GM12878 (cell line): ENCODE measurements around the gene ACSS1. TPM values are rescaled to one million over a fixed set of nuclear protein-coding genes. Genes with fewer than 3 reads are reported as not detected.
A peak's percentile ranks its signal among the peaks of the same experiment; 100 is the strongest.

ENCODE experiments used
- ATAC-seq: fragments of 200-7000 bp; cut with Tn5 transposase; 3 replicates; pipeline ENCODE4 v1.9.1; 2020; ENCODE audit warnings: mild to moderate bottlenecking, moderate library complexity
- BruUV-seq: library from RNA; stranded (reverse); fragments of 400-500 nt; replicated peaks from 2 replicates; lab custom pipeline; 2021; lab: Mats Ljungman, UMichigan
- CTCF ChIA-PET: fragments of 300-600 bp; sonication (Branson Sonifier 250); formaldehyde crosslinking; extraction: SDS; loops from one replicate; lab custom pipeline; 2021; ENCODE audit warnings: inconsistent platforms; lab: Yijun Ruan, JAX
- POLR2A ChIA-PET: fragments of 350-600 bp; formaldehyde crosslinking; extraction: SDS; loops from one replicate; lab custom pipeline; 2021; ENCODE audit warnings: inconsistent platforms; lab: Charles Lee
- RAD21 ChIA-PET: fragments of 300-600 bp; sonication (Branson Sonifier 250); formaldehyde crosslinking; loops from one replicate; lab custom pipeline; 2023; ENCODE audit warnings: antibody characterized with exemption; ENCODE audit not compliant: unreplicated experiment; lab: Charles Lee
- SMC1A ChIA-PET: fragments of 300-600 bp; sonication (Branson Sonifier 250); formaldehyde crosslinking; loops from one replicate; lab custom pipeline; 2023; ENCODE audit not compliant: unreplicated experiment, uncharacterized antibody; lab: Charles Lee
- DNase-seq: peaks from one replicate; pipeline ENCODE4 v3.0.0-alpha.2; 2011; ENCODE audit warnings: low read depth, low spot score
- FAIRE-seq: peaks from 3 replicates; lab custom pipeline; 2011; peaks lifted over from hg19 to GRCh38; lab: Jason Lieb, UNC
- H2AFZ ChIP-seq: 2 replicates; pipeline ENCODE4 v1.6.0; 2011; ENCODE audit warnings: low read depth, low read length, control low read depth; ENCODE audit not compliant: control insufficient read depth
- H3K27ac ChIP-seq: 2 replicates; pipeline ENCODE4 v1.5.1; 2011; ENCODE audit warnings: control low read depth; ENCODE audit not compliant: control insufficient read depth, insufficient read depth
- H3K27me3 ChIP-seq, 2 experiments: replicated peaks in 1 of 2; 2 replicates each; pipeline versions ENCODE4 v1.6.0 to v1.6.1; 2011; ENCODE audit warnings: low read length in 1 of 2; ENCODE audit not compliant: control insufficient read depth in 2 of 2, insufficient read depth in 2 of 2
- H3K36me3 ChIP-seq, 2 experiments: 2 replicates each; pipeline ENCODE4 v1.5.1; 2011; ENCODE audit warnings: low read length in 1 of 2; ENCODE audit not compliant: control insufficient read depth in 2 of 2, insufficient read depth in 2 of 2
- H3K4me1 ChIP-seq: 2 replicates; pipeline ENCODE4 v1.6.1; 2011; ENCODE audit warnings: mild to moderate bottlenecking, low read length, moderate library complexity, mixed read lengths; ENCODE audit not compliant: control insufficient read depth, insufficient read depth
- H3K4me2 ChIP-seq: 2 replicates; pipeline ENCODE4 v1.6.0; 2011; ENCODE audit warnings: control low read depth; ENCODE audit not compliant: control insufficient read depth, insufficient read depth
- H3K4me3 ChIP-seq: fragments of 200-600 bp; sonication (generic); 2 replicates; pipeline ENCODE4 v1.5.1; 2016
- H3K79me2 ChIP-seq: 2 replicates; pipeline ENCODE4 v1.6.0; 2011; ENCODE audit warnings: low read length; ENCODE audit not compliant: control insufficient read depth, insufficient read depth
- H3K9ac ChIP-seq: 2 replicates; pipeline ENCODE4 v1.8.0; 2011; ENCODE audit warnings: low read length, control low read depth, mixed read lengths; ENCODE audit not compliant: control insufficient read depth, insufficient read depth
- H3K9me3 ChIP-seq: replicated peaks from 3 replicates; pipeline ENCODE4 v1.5.1; 2011; ENCODE audit warnings: mild to moderate bottlenecking, low read length; ENCODE audit not compliant: control insufficient read depth, insufficient read depth
- H4K20me1 ChIP-seq: 2 replicates; pipeline ENCODE4 v1.6.0; 2011; ENCODE audit not compliant: control insufficient read depth, insufficient read depth
- BHLHE40 ChIP-seq, 2 experiments: fragments of 450-650 bp in 1 of 2; IDR thresholded peaks; 2 replicates each; pipeline ENCODE4 v1.6.1; 2011 to 2017; ENCODE audit warnings: low read depth in 2 of 2, borderline replicate concordance in 1 of 2, improper control_type of control experiment in 1 of 2, low read length in 1 of 2, mild to moderate bottlenecking in 1 of 2
- CTCF ChIP-seq, 3 experiments: IDR thresholded peaks in 2 of 3; conservative IDR thresholded peaks in 1 of 3; 2 replicates each; pipeline ENCODE4 v1.5.1; 2011; ENCODE audit warnings: low read depth in 3 of 3, low read length in 3 of 3, mild to moderate bottlenecking in 3 of 3, control low read depth in 2 of 3, moderate library complexity in 2 of 3, inconsistent platforms in 1 of 3, mixed read lengths in 1 of 3; ENCODE audit not compliant: control insufficient read depth in 2 of 3, insufficient read depth in 1 of 3; ENCODE audit errors: extremely low read depth in 1 of 3
- HDAC6 ChIP-seq: fragments of 200-600 bp; sonication (generic); IDR thresholded peaks from one replicate; pipeline ENCODE4 v1.8.0; 2017; ENCODE audit warnings: antibody characterized with exemption; ENCODE audit not compliant: unreplicated experiment
- JUNB ChIP-seq: IDR thresholded peaks from 2 replicates; pipeline ENCODE4 v1.6.1; 2016; ENCODE audit warnings: antibody characterized with exemption, mild to moderate bottlenecking
- MEF2A ChIP-seq: IDR thresholded peaks from 2 replicates; pipeline ENCODE4 v1.6.1; 2011; ENCODE audit warnings: low read depth, mild to moderate bottlenecking, low read length, moderate library complexity; ENCODE audit not compliant: insufficient read depth
- MTA2 ChIP-seq: fragments of 450-650 bp; IDR thresholded peaks from 2 replicates; pipeline ENCODE4 v1.6.1; 2016; ENCODE audit warnings: low read depth, mild to moderate bottlenecking, moderate library complexity
- NR2F1 ChIP-seq: fragments of 450-650 bp; conservative IDR thresholded peaks from 2 replicates; pipeline ENCODE4 v1.6.1; 2017; ENCODE audit warnings: mild to moderate bottlenecking
- PBX3 ChIP-seq: IDR thresholded peaks from 2 replicates; pipeline ENCODE4 v1.6.1; 2011; ENCODE audit warnings: mild to moderate bottlenecking, low read depth, low read length, moderate library complexity; ENCODE audit not compliant: insufficient replicate concordance
- PKNOX1 ChIP-seq: fragments of 450-650 bp; IDR thresholded peaks from 2 replicates; pipeline ENCODE4 v1.6.1; 2016; ENCODE audit warnings: mild to moderate bottlenecking
- RAD21 ChIP-seq: IDR thresholded peaks from 2 replicates; pipeline ENCODE4 v1.6.1; 2011; ENCODE audit warnings: mild to moderate bottlenecking, low read depth, low read length, moderate library complexity; ENCODE audit not compliant: insufficient read depth
- RB1 ChIP-seq: fragments of 450-650 bp; formaldehyde crosslinking; IDR thresholded peaks from 2 replicates; pipeline ENCODE4 v1.6.1; 2017; ENCODE audit warnings: mild to moderate bottlenecking, borderline replicate concordance
- RELA ChIP-seq: fragments of 450-650 bp; IDR thresholded peaks from 2 replicates; pipeline ENCODE4 v1.8.0; 2014; ENCODE audit warnings: borderline replicate concordance; ENCODE audit not compliant: partially characterized antibody
- SMC3 ChIP-seq: IDR thresholded peaks from 2 replicates; pipeline ENCODE4 v1.6.1; 2011; ENCODE audit warnings: low read length, improper control_type of control experiment, borderline replicate concordance
- USF1 ChIP-seq: IDR thresholded peaks from 2 replicates; pipeline ENCODE4 v1.6.1; 2011; ENCODE audit warnings: borderline replicate concordance, low read depth, mild to moderate bottlenecking, moderate library complexity, mixed read lengths, low read length; ENCODE audit not compliant: insufficient read depth; ENCODE audit errors: extremely low read length
- YY1 ChIP-seq: IDR thresholded peaks from 2 replicates; pipeline ENCODE4 v1.6.1; 2011; ENCODE audit warnings: low read depth, mild to moderate bottlenecking, low read length
- ZBED1 ChIP-seq: IDR thresholded peaks from 2 replicates; pipeline ENCODE4 v1.6.1; 2016; ENCODE audit warnings: borderline replicate concordance
- WGBS: methylation state at CpG from one replicate; pipeline ENCODE4 v1.1.6; 2016; ENCODE audit warnings: low lambda C conversion rate; ENCODE audit not compliant: insufficient replicate concordance, insufficient coverage; ENCODE audit errors: missing lambda C conversion rate; 5-methylcytosine and 5-hydroxymethylcytosine counted together
- in situ Hi-C: fragments of 300-500 bp; cut with MboI; formaldehyde crosslinking; loops from 9 replicates; pipeline ENCODE4 v1.14.3; 2018; ENCODE audit warnings: mixed read lengths
- intact Hi-C: fragments of 100-400 bp; cut with micrococcal nuclease; formaldehyde crosslinking; loops from one replicate; pipeline ENCODE4 v1.14.2; 2022; ENCODE audit not compliant: unreplicated experiment
- polyA plus RNA-seq, 11 experiments: library from polyadenylated mRNA; depleted of rRNA in 4 of 11; unstranded in 6 of 11; stranded (reverse) in 5 of 11; fragments of >200 nt; fragmentation: Nextera tagmentation in 4 of 11; fragmentation: Illumina TruSeq in 1 of 11; extraction: Ambion mirVana in 4 of 11; extraction: Trizol in 1 of 11; gene quantifications; 1 replicate in 1 of 11; 2 replicates in 10 of 11; pipeline versions ENCODE4 v1.2.1 to v1.2.3, GENCODE V29; 2011 to 2016; ENCODE audit warnings: inconsistent platforms in 2 of 11, missing spikeins in 2 of 11, low read depth in 1 of 11
- total RNA-seq, 4 experiments: library from RNA; depleted of rRNA in 3 of 4; stranded (reverse); fragments of >200 nt in 3 of 4; fragmentation: Illumina TruSeq in 1 of 4; extraction: Trizol in 1 of 4; gene quantifications; 2 replicates each; pipeline versions ENCODE4 v1.2.1 to v1.2.3, GENCODE V29; 2013 to 2021

ACSS1 gene
- total and polyA plus RNA-seq, 10 of the 15 experiments (the other 5 are each of a cell fraction or from before 2014, with no cell fraction given), result 1.3 to 44.9 (median 31.1) TPM

- peaks cover 24% of the 10 kb centered on the region for H3K79me2 ChIP-seq
- no peak overlapping the region for H3K9ac ChIP-seq
- CTCF ChIA-PET, result interaction anchor here (0.9 to 13.8 kb wide), 18 partner anchors 9 to 413 kb away, joined by 3 to 244 read pairs (median 6); partner anchors contain the start of genes ACSS1, GINS1 and PYGB
- H3K27ac ChIP-seq, result no peak overlapping the region
- H3K4me1 ChIP-seq, result peaks cover 3% of the 10 kb centered on the region; the same call in 1 of the 2 replicates
- RAD21 ChIA-PET, result interaction anchor here (0.7 to 4.7 kb wide), 8 partner anchors 14 to 404 kb away, joined by 3 to 87 read pairs (median 5); partner anchors contain the start of gene ACSS1
- H2AFZ ChIP-seq, result no peak overlapping the region
- no peaks in the 10 kb centered on the region for H3K9me3 ChIP-seq
- POLR2A ChIA-PET, result interaction anchor here (1.0 to 1.2 kb wide), 2 partner anchors 63 to 70 kb away, joined by 3 read pairs; partner anchors contain the start of gene ACSS1
- no TSS peak for BruUV-seq
- in situ Hi-C loops, result loop anchor here (5.0 kb wide), 2 partner anchors 68 to 183 kb away; no protein-coding TSS in a partner anchor
- H3K36me3 ChIP-seq, result no peaks in the 10 kb centered on the region
- intact Hi-C loops, result loop anchor here (1.0 to 5.0 kb wide), 4 partner anchors 71 to 405 kb away; no protein-coding TSS in a partner anchor
- DNase-seq (peak; percentile 45), ATAC-seq (peak; percentile 46), FAIRE-seq (peak; percentile 13)
- no peak overlapping the region for H3K4me3 ChIP-seq
- SMC1A ChIA-PET, result interaction anchor here (0.7 to 4.8 kb wide), 12 partner anchors 9 to 415 kb away, joined by 3 to 116 read pairs (median 4); partner anchors contain the start of gene ACSS1
- no peak overlapping the region for H3K4me2 ChIP-seq
- H3K27me3 ChIP-seq, result no peaks in the 10 kb centered on the region
- 35% methylated on average over 20 of the region's 20 CpGs for WGBS
- H4K20me1 ChIP-seq, result no peaks in the 10 kb centered on the region
- TF ChIP-seq NR2F1 (no peak), PBX3 (peak; percentile 91), SMC3 (peak; percentile 99), BHLHE40 (IDR thresholded peaks at IDR 0.05; ENCODE audit: borderline replicate concordance in 1 of 2, low read depth in 2 of 2, low read length in 1 of 2) (0 out of 4 replicates have a peak, but pooled peaks of 1 of the 2 experiments have one; percentile 9), JUNB (peak; percentile 45; the same call in 1 of the 2 replicates), USF1 (no peak), RAD21 (peak; percentile 98), CTCF (IDR thresholded peaks at IDR 0.05 in 2 of 3, conservative IDR thresholded peaks at IDR 0.05 in 1 of 3; ENCODE audit: control insufficient read depth in 2 of 3, extremely low read depth in 1 of 3, insufficient read depth in 1 of 3, low read depth in 3 of 3, low read length in 3 of 3) (peak; percentile 88 to 95 (median 90); a peak in 5 of 6 replicates), HDAC6 (no peak), RB1 (peak; percentile 35; the same call in 1 of the 2 replicates), MEF2A (0 out of 2 replicates have a peak, but pooled peaks have one; percentile 19), PKNOX1 (peak; percentile 92), RELA (peak; percentile 39), MTA2 (no peak), YY1 (peak; percentile 83), ZBED1 (no peak)
Measured at GRCh38 chr20:24994470-24995368, 63.2 kb downstream of the ACSS1 start.
